Neural progenitor cell (in vitro differentiated cells): ENCODE measurements around the gene TRMT1. TPM values are rescaled to one million over a fixed set of nuclear protein-coding genes. Genes with fewer than 3 reads are reported as not detected.

Source experiments
- DNase-seq: peaks from one replicate; pipeline ENCODE4 v3.0.0-alpha.2; 2016; ENCODE audit warnings: low spot score
- H2AFZ ChIP-seq: fragments of 200-600 bp; sonication (generic); replicated peaks from 2 replicates; pipeline ENCODE4 v1.6.1; 2016; ENCODE audit warnings: antibody characterized with exemption
- H3F3A ChIP-seq: fragments of 200-600 bp; sonication (generic); 2 replicates; pipeline ENCODE4 v1.6.1; 2016; ENCODE audit warnings: antibody characterized with exemption, low read depth
- H3K27ac ChIP-seq: fragments of 200-600 bp; sonication (generic); 2 replicates; pipeline ENCODE4 v1.5.1; 2016; ENCODE audit warnings: mild to moderate bottlenecking
- H3K27me3 ChIP-seq: fragments of 200-600 bp; sonication (generic); 2 replicates; pipeline ENCODE4 v1.6.1; 2016; ENCODE audit warnings: mild to moderate bottlenecking, moderate library complexity
- H3K36me3 ChIP-seq: fragments of 200-600 bp; sonication (generic); 2 replicates; pipeline ENCODE4 v1.5.1; 2016
- H3K4me1 ChIP-seq: fragments of 200-600 bp; sonication (generic); 2 replicates; pipeline ENCODE4 v1.6.1; 2016; ENCODE audit warnings: mixed run types
- H3K4me2 ChIP-seq: fragments of 200-600 bp; sonication (generic); 2 replicates; pipeline ENCODE4 v1.6.1; 2016
- H3K4me3 ChIP-seq: fragments of 200-600 bp; sonication (generic); 2 replicates; pipeline ENCODE4 v1.5.1; 2016
- H3K79me2 ChIP-seq: fragments of 200-600 bp; sonication (generic); 2 replicates; pipeline ENCODE4 v1.6.1; 2016; ENCODE audit warnings: low read depth
- H3K9ac ChIP-seq: fragments of 200-600 bp; sonication (generic); 2 replicates; pipeline ENCODE4 v1.6.1; 2016
- H3K9me3 ChIP-seq: fragments of 200-600 bp; sonication (generic); 2 replicates; pipeline ENCODE4 v1.5.1; 2016; ENCODE audit warnings: low read depth
- H4K20me1 ChIP-seq: fragments of 200-600 bp; sonication (generic); 2 replicates; pipeline ENCODE4 v1.6.1; 2016; ENCODE audit warnings: low read depth
- H3K27ac Mint-ChIP-seq: 3 replicates; pipeline ENCODE4 v1.8.0; 2021; ENCODE audit warnings: mixed read lengths
- H3K27me3 Mint-ChIP-seq: 2 replicates; pipeline ENCODE4 v1.8.0; 2022; ENCODE audit warnings: low read depth, mild to moderate bottlenecking, inconsistent platforms, moderate library complexity, mixed read lengths; ENCODE audit not compliant: insufficient read depth
- H3K36me3 Mint-ChIP-seq: 3 replicates; pipeline ENCODE4 v1.8.0; 2021; ENCODE audit warnings: mixed read lengths
- H3K4me1 Mint-ChIP-seq: 3 replicates; pipeline ENCODE4 v1.8.0; 2021; ENCODE audit warnings: mixed read lengths
- H3K4me3 Mint-ChIP-seq: 3 replicates; pipeline ENCODE4 v1.8.0; 2021; ENCODE audit warnings: mild to moderate bottlenecking, moderate library complexity, mixed read lengths
- H3K9me3 Mint-ChIP-seq: 3 replicates; pipeline ENCODE4 v1.8.0; 2020; ENCODE audit warnings: mixed read lengths
- CTCF ChIP-seq: fragments of 200-600 bp; sonication (generic); IDR thresholded peaks from 2 replicates; pipeline ENCODE4 v1.5.1; 2017; ENCODE audit warnings: antibody characterized with exemption, mild to moderate bottlenecking
- EZH2 ChIP-seq: fragments of 200-600 bp; sonication (generic); IDR thresholded peaks from 2 replicates; pipeline ENCODE4 v1.6.1; 2017; ENCODE audit warnings: antibody characterized with exemption, mild to moderate bottlenecking, moderate library complexity
- EZH2phosphoT487 ChIP-seq: fragments of 200-600 bp; sonication (generic); IDR thresholded peaks from 2 replicates; pipeline ENCODE4 v1.6.1; 2017; ENCODE audit warnings: antibody characterized with exemption
- total RNA-seq: library from RNA; depleted of rRNA; stranded (reverse); fragments of >200 nt; gene quantifications from 2 replicates; pipeline ENCODE4 v1.2.3, GENCODE V29; 2015; ENCODE audit warnings: low replicate concordance

TRMT1 gene
- total RNA-seq, 1 donor from 2014 or later: 30.2 TPM

GRCh38 chr19:13077240-13077639 is 39.3 kb downstream of the TRMT1 start:
- TF ChIP-seq EZH2 (no peak), CTCF (no peak), EZH2phosphoT487 (no peak)
- H3K79me2 ChIP-seq: no peaks in the 10 kb centered on the region
- no peaks in the 10 kb centered on the region for H3K9me3 ChIP-seq
- Mint-ChIP-seq H3K4me1 (peaks cover 24% of the 10 kb centered on the region), H3K36me3 (no peaks in the 10 kb centered on the region), H3K27me3 (peaks cover 41% of the 10 kb centered on the region), H3K9me3 (no peaks in the 10 kb centered on the region), H3K27ac (peak overlapping the region; percentile 46), H3K4me3 (no peak overlapping the region)
- H3K4me3 ChIP-seq: no peak overlapping the region
- H3K27ac ChIP-seq: no peak overlapping the region
- no peak overlapping the region for H2AFZ ChIP-seq
- H3K4me2 ChIP-seq: peak overlapping the region; percentile 47
- H3K4me1 ChIP-seq: peaks cover 33% of the 10 kb centered on the region
- no peak overlapping the region for H3K9ac ChIP-seq
- H3F3A ChIP-seq: no peaks in the 10 kb centered on the region
- peaks cover 14% of the 10 kb centered on the region for H3K27me3 ChIP-seq
- H3K36me3 ChIP-seq: no peaks in the 10 kb centered on the region
- H4K20me1 ChIP-seq: no peaks in the 10 kb centered on the region
- DNase-seq: no peak

DNA sequence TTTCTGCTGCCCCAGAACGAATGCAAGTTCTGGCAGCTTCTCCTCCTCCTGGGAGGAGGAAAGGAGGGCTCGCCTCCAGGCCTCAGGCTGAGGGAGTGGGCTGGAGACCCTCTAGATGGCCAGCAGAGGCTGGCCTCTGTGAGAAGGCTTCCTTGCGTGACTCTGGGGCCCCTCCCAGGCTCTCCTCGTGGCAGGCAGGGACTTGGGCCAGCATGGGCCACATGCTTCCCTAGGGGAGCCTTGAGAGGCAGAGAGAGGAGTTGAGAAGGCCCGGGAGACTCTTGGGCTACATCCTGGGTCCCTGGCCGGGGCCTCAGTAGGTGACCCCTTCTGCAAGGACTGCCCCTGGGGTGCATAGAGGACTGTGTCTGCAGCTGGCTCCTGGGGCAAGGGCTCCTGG is 39.8 kb downstream of the TRMT1 start:
- no peak overlapping the region for H2AFZ ChIP-seq
- H3F3A ChIP-seq: no peaks in the 10 kb centered on the region
- H3K27me3 Mint-ChIP-seq: peaks cover 41% of the 10 kb centered on the region
- H3K9ac ChIP-seq: no peak overlapping the region
- H3K9me3 Mint-ChIP-seq: no peaks in the 10 kb centered on the region
- H3K36me3 ChIP-seq: no peaks in the 10 kb centered on the region
- no peak overlapping the region for H3K27ac Mint-ChIP-seq
- H4K20me1 ChIP-seq: no peaks in the 10 kb centered on the region
- no peak overlapping the region for H3K4me3 ChIP-seq
- TF ChIP-seq EZH2 (no peak), EZH2phosphoT487 (no peak), CTCF (no peak)
- H3K4me3 Mint-ChIP-seq: no peak overlapping the region
- H3K4me1 Mint-ChIP-seq: peaks cover 19% of the 10 kb centered on the region
- peak overlapping the region; percentile 47 for H3K4me2 ChIP-seq
- H3K4me1 ChIP-seq: peaks cover 32% of the 10 kb centered on the region
- H3K27me3 ChIP-seq: peaks cover 14% of the 10 kb centered on the region
- H3K36me3 Mint-ChIP-seq: no peaks in the 10 kb centered on the region
- no peak for DNase-seq
- H3K27ac ChIP-seq: no peak overlapping the region
- H3K9me3 ChIP-seq: no peaks in the 10 kb centered on the region
- no peaks in the 10 kb centered on the region for H3K79me2 ChIP-seq

- H3K27ac Mint-ChIP-seq: no peak overlapping the region
- no peaks in the 10 kb centered on the region for H3K9me3 ChIP-seq
- TF ChIP-seq CTCF: no peak
- TF ChIP-seq EZH2: no peak
- DNase-seq: no peak
- H3K9me3 Mint-ChIP-seq: no peaks in the 10 kb centered on the region
- H3K4me2 ChIP-seq: no peak overlapping the region
- H3K36me3 Mint-ChIP-seq: no peaks in the 10 kb centered on the region
- no peak overlapping the region for H3K9ac ChIP-seq
- no peaks in the 10 kb centered on the region for H3F3A ChIP-seq
- H3K27me3 ChIP-seq: peaks cover 14% of the 10 kb centered on the region
- H2AFZ ChIP-seq: no peak overlapping the region
- H3K36me3 ChIP-seq: no peaks in the 10 kb centered on the region
- no peaks in the 10 kb centered on the region for H4K20me1 ChIP-seq
- peaks cover 40% of the 10 kb centered on the region for H3K27me3 Mint-ChIP-seq
- peaks cover 19% of the 10 kb centered on the region for H3K4me1 Mint-ChIP-seq
- no peaks in the 10 kb centered on the region for H3K79me2 ChIP-seq
- peaks cover 32% of the 10 kb centered on the region for H3K4me1 ChIP-seq
- H3K4me3 ChIP-seq: no peak overlapping the region
- H3K4me3 Mint-ChIP-seq: no peak overlapping the region
- no peak overlapping the region for H3K27ac ChIP-seq
Observed at GRCh38 chr19:13076320-13076719, 40.2 kb downstream of the TRMT1 start.
